Hepatocyte (in vitro differentiated cells): ENCODE data around the gene ADSS2.
"Not testable (repeated sequence)": the region's sequence is repeated elsewhere in the genome, so short reads cannot be mapped to it uniquely, and the experiment has no call there.

ENCODE experiments used
- CTCF ChIP-seq: fragments of 200-600 bp; sonication (generic); IDR thresholded peaks from 2 replicates; pipeline ENCODE4 v1.5.1; 2016; ENCODE audit warnings: antibody characterized with exemption, mild to moderate bottlenecking; ENCODE audit not compliant: poor library complexity
- EZH2 ChIP-seq: fragments of 200-600 bp; sonication (generic); IDR thresholded peaks from 2 replicates; pipeline ENCODE4 v1.6.1; 2016; ENCODE audit warnings: antibody characterized with exemption, mild to moderate bottlenecking, borderline replicate concordance

- not testable (repeated sequence) for TF ChIP-seq CTCF, EZH2
These were observed 33.3 kb upstream of the ADSS2 start for GRCh38 chr1:244484971-244485370.
